Measurements from ENCODE around the gene HINFP. TPM values are rescaled to one million over a fixed set of nuclear protein-coding genes. Genes with fewer than 3 reads are reported as not detected.

The HINFP gene
- total and polyA plus RNA-seq, 2 of the 8 experiments (the other 6 are each of a cell fraction or from before 2014, with no cell fraction given): 35.0 to 37.3 TPM

DNA sequence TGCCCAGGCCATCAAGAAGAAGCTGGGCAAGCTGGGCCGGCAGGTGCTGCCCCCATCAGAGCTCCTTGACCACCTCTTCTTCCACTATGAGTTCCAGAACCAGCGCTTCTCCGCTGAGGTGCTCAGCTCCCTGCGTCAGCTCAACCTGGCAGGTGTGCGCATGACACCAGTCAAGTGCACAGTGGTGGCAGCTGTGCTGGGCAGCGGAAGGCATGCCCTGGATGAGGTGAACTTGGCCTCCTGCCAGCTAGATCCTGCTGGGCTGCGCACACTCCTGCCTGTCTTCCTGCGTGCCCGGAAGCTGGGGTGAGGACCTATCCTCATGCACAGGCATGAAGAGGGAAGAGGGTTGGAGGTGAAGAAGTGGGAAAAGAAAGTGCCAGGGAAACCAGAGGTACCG lies 58.6 kb downstream of the HINFP start (continued):
- TF ChIP-seq SAP30 (IDR thresholded peaks at IDR 0.05; ENCODE audit: insufficient read depth, insufficient replicate concordance, low read length) (no peak), SP1 (IDR thresholded peaks at IDR 0.05; ENCODE audit: low read depth, low read length) (no peak)
- TF ChIP-seq, protein P1, sequence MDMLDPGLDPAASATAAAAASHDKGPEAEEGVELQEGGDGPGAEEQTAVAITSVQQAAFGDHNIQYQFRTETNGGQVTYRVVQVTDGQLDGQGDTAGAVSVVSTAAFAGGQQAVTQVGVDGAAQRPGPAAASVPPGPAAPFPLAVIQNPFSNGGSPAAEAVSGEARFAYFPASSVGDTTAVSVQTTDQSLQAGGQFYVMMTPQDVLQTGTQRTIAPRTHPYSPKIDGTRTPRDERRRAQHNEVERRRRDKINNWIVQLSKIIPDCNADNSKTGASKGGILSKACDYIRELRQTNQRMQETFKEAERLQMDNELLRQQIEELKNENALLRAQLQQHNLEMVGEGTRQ (IDR thresholded peaks at IDR 0.05; ENCODE audit: low read length): no peak
- TF ChIP-seq, protein P2, sequence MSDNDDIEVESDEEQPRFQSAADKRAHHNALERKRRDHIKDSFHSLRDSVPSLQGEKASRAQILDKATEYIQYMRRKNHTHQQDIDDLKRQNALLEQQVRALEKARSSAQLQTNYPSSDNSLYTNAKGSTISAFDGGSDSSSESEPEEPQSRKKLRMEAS (IDR thresholded peaks at IDR 0.05): no peak

Data from H1 (cell line).